Activated CD4-positive, alpha-beta T cell treated with anti-CD3 and anti-CD28 coated beads, Interleukin-2, amount 10 ng/mL, durations not matched to agents 7 days and 5 days (primary cell): ENCODE measurements around the gene LMOD2. TPM values are rescaled to one million over a fixed set of nuclear protein-coding genes. Genes with fewer than 3 reads are reported as not detected.

Experiments
- CTCF ChIA-PET: fragments of 350-600 bp; sonication (Branson Sonifier 250); formaldehyde crosslinking; loops from one replicate; lab custom pipeline; 2021; ENCODE audit warnings: antibody characterized with exemption; lab: Charles Lee
- POLR2A ChIA-PET: fragments of 350-600 bp; sonication (Branson Sonifier 250); formaldehyde crosslinking; loops from one replicate; lab custom pipeline; 2021; ENCODE audit warnings: antibody characterized with exemption; lab: Charles Lee
- DNase-seq: peaks from one replicate; pipeline ENCODE4 v3.0.0-alpha.2; 2020
- H3K27ac Mint-ChIP-seq: one replicate; pipeline ENCODE4 v1.8.0; 2021; ENCODE audit warnings: mild to moderate bottlenecking, moderate library complexity, mixed read lengths
- H3K27me3 Mint-ChIP-seq: one replicate; pipeline ENCODE4 v1.8.0; 2021; ENCODE audit warnings: mixed read lengths
- H3K36me3 Mint-ChIP-seq: one replicate; pipeline ENCODE4 v1.8.0; 2021; ENCODE audit warnings: low read depth, mixed read lengths
- H3K4me1 Mint-ChIP-seq: one replicate; pipeline ENCODE4 v1.8.0; 2021; ENCODE audit warnings: mixed read lengths
- H3K4me3 Mint-ChIP-seq: one replicate; pipeline ENCODE4 v1.8.0; 2021; ENCODE audit warnings: mild to moderate bottlenecking, moderate library complexity, mixed read lengths
- H3K9me3 Mint-ChIP-seq: one replicate; pipeline ENCODE4 v1.8.0; 2021; ENCODE audit warnings: mixed read lengths
- total RNA-seq, 2 experiments: library from RNA; stranded (reverse); gene quantifications; one replicate each; pipeline ENCODE4 v1.2.3, GENCODE V29; 2021

The LMOD2 gene
- total RNA-seq, 2 experiments from 2014 or later, result not detected

GRCh38 chr7:123681561-123681960, 25.9 kb downstream of the LMOD2 start:
- Mint-ChIP-seq H3K27me3 (no peaks in the 10 kb centered on the region), H3K4me1 (no peaks in the 10 kb centered on the region), H3K9me3 (no peaks in the 10 kb centered on the region), H3K36me3 (peaks cover 1% of the 10 kb centered on the region), H3K4me3 (no peak overlapping the region), H3K27ac (no peak overlapping the region)
- DNase-seq, result no peak
- ChIA-PET CTCF (interaction anchor here (0.6 kb wide), 1 partner anchor 25 kb away, joined by 3 read pairs; no protein-coding TSS in a partner anchor), POLR2A (no interaction called here)

- CTCF ChIA-PET, result interaction anchor here (0.6 to 1.0 kb wide), 6 partner anchors 9 to 176 kb away, joined by 3 to 4 read pairs (median 3); partner anchors contain the start of gene WASL
- POLR2A ChIA-PET, result no interaction called here
- peak; percentile 45 for DNase-seq
These were observed 27.0 kb downstream of the LMOD2 start for GRCh38 chr7:123682690-123683089.

GRCh38 chr7:123687161-123687560, 31.5 kb downstream of the LMOD2 start:
- H3K9me3 Mint-ChIP-seq, result no peaks in the 10 kb centered on the region
- H3K36me3 Mint-ChIP-seq, result peaks cover 8% of the 10 kb centered on the region
- no peaks in the 10 kb centered on the region for H3K4me1 Mint-ChIP-seq
- POLR2A ChIA-PET, result no interaction called here
- no peaks in the 10 kb centered on the region for H3K27me3 Mint-ChIP-seq
- H3K27ac Mint-ChIP-seq, result no peak overlapping the region
- no peak overlapping the region for H3K4me3 Mint-ChIP-seq
- CTCF ChIA-PET, result no interaction called here
- DNase-seq, result no peak

More at GRCh38 chr7:123682690-123683089, 27.0 kb downstream of the LMOD2 start:
- Mint-ChIP-seq H3K4me1 (no peaks in the 10 kb centered on the region), H3K36me3 (peaks cover 1% of the 10 kb centered on the region), H3K9me3 (no peaks in the 10 kb centered on the region), H3K27me3 (no peaks in the 10 kb centered on the region), H3K4me3 (no peak overlapping the region), H3K27ac (no peak overlapping the region)

GRCh38 chr7:123687727-123688126, 32.1 kb downstream of the LMOD2 start:
- peaks cover 10% of the 10 kb centered on the region for H3K36me3 Mint-ChIP-seq
- no peak for DNase-seq
- ChIA-PET CTCF (no interaction called here), POLR2A (no interaction called here)
- no peak overlapping the region for H3K4me3 Mint-ChIP-seq
- no peaks in the 10 kb centered on the region for H3K27me3 Mint-ChIP-seq
- H3K27ac Mint-ChIP-seq, result no peak overlapping the region
- H3K9me3 Mint-ChIP-seq, result no peaks in the 10 kb centered on the region
- H3K4me1 Mint-ChIP-seq, result no peaks in the 10 kb centered on the region

- Mint-ChIP-seq H3K27ac (no peak overlapping the region), H3K27me3 (no peaks in the 10 kb centered on the region), H3K4me3 (no peak overlapping the region), H3K9me3 (no peaks in the 10 kb centered on the region), H3K4me1 (no peaks in the 10 kb centered on the region), H3K36me3 (peaks cover 10% of the 10 kb centered on the region)
- DNase-seq, result no peak
- CTCF ChIA-PET, result no interaction called here
- POLR2A ChIA-PET, result no interaction called here
These were observed 33.6 kb downstream of the LMOD2 start for GRCh38 chr7:123689250-123689649.

- Mint-ChIP-seq H3K9me3 (no peaks in the 10 kb centered on the region), H3K4me3 (no peak overlapping the region), H3K27me3 (no peaks in the 10 kb centered on the region), H3K4me1 (no peaks in the 10 kb centered on the region), H3K36me3 (peaks cover 11% of the 10 kb centered on the region), H3K27ac (no peak overlapping the region)
- CTCF ChIA-PET, result interaction anchor here (0.8 kb wide), 1 partner anchor 479 kb away, joined by 8 read pairs; no protein-coding TSS in a partner anchor
- POLR2A ChIA-PET, result no interaction called here
- DNase-seq, result no peak
These were observed 34.9 kb downstream of the LMOD2 start for GRCh38 chr7:123690550-123690949.

- CTCF ChIA-PET, result interaction anchor here (0.7 to 1.0 kb wide), 2 partner anchors 10 to 120 kb away, joined by 3 to 4 read pairs; no protein-coding TSS in a partner anchor
- Mint-ChIP-seq H3K27me3 (no peaks in the 10 kb centered on the region), H3K9me3 (no peaks in the 10 kb centered on the region), H3K4me3 (no peak overlapping the region), H3K36me3 (peaks cover 15% of the 10 kb centered on the region), H3K27ac (no peak overlapping the region), H3K4me1 (no peaks in the 10 kb centered on the region)
- POLR2A ChIA-PET, result no interaction called here
- no peak for DNase-seq
These were observed 36.8 kb downstream of the LMOD2 start for GRCh38 chr7:123692471-123692877.

GRCh38 chr7:123695944-123696677, 40.4 kb downstream of the LMOD2 start:
- H3K27me3 Mint-ChIP-seq, result no peaks in the 10 kb centered on the region
- H3K9me3 Mint-ChIP-seq, result no peaks in the 10 kb centered on the region
- H3K4me1 Mint-ChIP-seq, result no peaks in the 10 kb centered on the region
- ChIA-PET CTCF (interaction anchor here (1.0 kb wide), 1 partner anchor 20 kb away, joined by 3 read pairs; no protein-coding TSS in a partner anchor), POLR2A (no interaction called here)
- no peak overlapping the region for H3K27ac Mint-ChIP-seq
- no peak for DNase-seq
- H3K4me3 Mint-ChIP-seq, result no peak overlapping the region
- peaks cover 24% of the 10 kb centered on the region for H3K36me3 Mint-ChIP-seq

- ChIA-PET CTCF (interaction anchor here (1.6 kb wide), 1 partner anchor 24 kb away, joined by 3 read pairs; no protein-coding TSS in a partner anchor), POLR2A (no interaction called here)
- H3K27me3 Mint-ChIP-seq, result no peaks in the 10 kb centered on the region
- DNase-seq, result no peak
- peaks cover 22% of the 10 kb centered on the region for H3K36me3 Mint-ChIP-seq
- H3K4me1 Mint-ChIP-seq, result peaks cover 14% of the 10 kb centered on the region
- H3K9me3 Mint-ChIP-seq, result no peaks in the 10 kb centered on the region
- H3K4me3 Mint-ChIP-seq, result no peak overlapping the region
- no peak overlapping the region for H3K27ac Mint-ChIP-seq
These were observed 49.7 kb downstream of the LMOD2 start for GRCh38 chr7:123705211-123705901.

- Mint-ChIP-seq H3K4me1 (peaks cover 52% of the 10 kb centered on the region), H3K27ac (no peak overlapping the region), H3K36me3 (peaks cover 23% of the 10 kb centered on the region), H3K4me3 (no peak overlapping the region), H3K9me3 (no peaks in the 10 kb centered on the region), H3K27me3 (no peaks in the 10 kb centered on the region)
- ChIA-PET CTCF (no interaction called here), POLR2A (no interaction called here)
- DNase-seq, result no peak
These were observed 53.9 kb downstream of the LMOD2 start for GRCh38 chr7:123709525-123709924.

GRCh38 chr7:123710683-123711082, 55.0 kb downstream of the LMOD2 start:
- H3K4me3 Mint-ChIP-seq, result no peak overlapping the region
- no peak for DNase-seq
- CTCF ChIA-PET, result no interaction called here
- no peaks in the 10 kb centered on the region for H3K27me3 Mint-ChIP-seq
- no peak overlapping the region for H3K27ac Mint-ChIP-seq
- H3K4me1 Mint-ChIP-seq, result peaks cover 60% of the 10 kb centered on the region
- no peaks in the 10 kb centered on the region for H3K9me3 Mint-ChIP-seq
- POLR2A ChIA-PET, result interaction anchor here (0.7 kb wide), 1 partner anchor 11 kb away, joined by 3 read pairs; no protein-coding TSS in a partner anchor
- peaks cover 22% of the 10 kb centered on the region for H3K36me3 Mint-ChIP-seq

GRCh38 chr7:123711832-123712293, 56.2 kb downstream of the LMOD2 start:
- ChIA-PET POLR2A (no interaction called here), CTCF (no interaction called here)
- peaks cover 62% of the 10 kb centered on the region for H3K4me1 Mint-ChIP-seq
- H3K36me3 Mint-ChIP-seq, result peaks cover 23% of the 10 kb centered on the region
- H3K9me3 Mint-ChIP-seq, result no peaks in the 10 kb centered on the region
- H3K4me3 Mint-ChIP-seq, result peak overlapping the region; percentile 57
- no peaks in the 10 kb centered on the region for H3K27me3 Mint-ChIP-seq
- H3K27ac Mint-ChIP-seq, result peak overlapping the region; percentile 83
- no peak for DNase-seq

- DNase-seq, result no peak
- Mint-ChIP-seq H3K9me3 (no peaks in the 10 kb centered on the region), H3K4me3 (no peak overlapping the region), H3K4me1 (peaks cover 65% of the 10 kb centered on the region), H3K27me3 (no peaks in the 10 kb centered on the region), H3K36me3 (peaks cover 25% of the 10 kb centered on the region), H3K27ac (peak overlapping the region; percentile 11)
- POLR2A ChIA-PET, result no interaction called here
- CTCF ChIA-PET, result no interaction called here
These were observed 57.0 kb downstream of the LMOD2 start for GRCh38 chr7:123712619-123713018.
